Measurements from ENCODE around the gene TSPAN5.

- no peak for TF ChIP-seq CTCF (IDR thresholded peaks at IDR 0.05)
- no peak for TF ChIP-seq POLR2A (IDR thresholded peaks at IDR 0.05)
- no peak for TF ChIP-seq EP300 (IDR thresholded peaks at IDR 0.05)
- TF ChIP-seq POLR2AphosphoS5 (IDR thresholded peaks at IDR 0.05): no peak
Observed at GRCh38 chr4:98536631-98537030, 121.8 kb downstream of the TSPAN5 start.

Data from suprapubic skin (tissue), 4 donors.